Measurements from ENCODE around the gene AFF1. TPM values are rescaled to one million over a fixed set of nuclear protein-coding genes. Genes with fewer than 3 reads are reported as not detected.
A peak's percentile ranks its signal among the peaks of the same experiment; 100 is the strongest.

Gene AFF1
- total RNA-seq, 4 donors from 2014 or later: 89.4 to 138 (median 103) TPM

GRCh38 chr4:87045234-87045558 is 110.4 kb downstream of the AFF1 start:
- ATAC-seq (ENCODE audit: low FRiP score): peak; percentile 22
- DNase-seq (ENCODE audit: low spot score): no peak
- no peak for TF ChIP-seq CTCF (IDR thresholded peaks at IDR 0.05)

GRCh38 chr4:87045659-87046058 is 110.8 kb downstream of the AFF1 start:
- DNase-seq (ENCODE audit: low spot score) (no peak), ATAC-seq (ENCODE audit: low FRiP score) (peak; percentile 21)
- TF ChIP-seq CTCF (IDR thresholded peaks at IDR 0.05): no peak

- DNase-seq (ENCODE audit: low spot score) (no peak), ATAC-seq (ENCODE audit: low FRiP score) (no peak)
- no peak for TF ChIP-seq CTCF (IDR thresholded peaks at IDR 0.05)
Measured at GRCh38 chr4:87046121-87046551, 111.3 kb downstream of the AFF1 start.

GRCh38 chr4:87047281-87047798 is 112.5 kb downstream of the AFF1 start:
- DNase-seq (ENCODE audit: low spot score) (no peak), ATAC-seq (ENCODE audit: low FRiP score) (no peak)
- no peak for TF ChIP-seq CTCF (IDR thresholded peaks at IDR 0.05)

GRCh38 chr4:87049508-87049907 is 114.7 kb downstream of the AFF1 start:
- DNase-seq (ENCODE audit: low spot score) (no peak), ATAC-seq (ENCODE audit: low FRiP score) (no peak)
- TF ChIP-seq CTCF (IDR thresholded peaks at IDR 0.05): no peak

- no peak for ATAC-seq (ENCODE audit: low FRiP score)
Measured at GRCh38 chr4:87050596-87050995, 115.8 kb downstream of the AFF1 start.

More at GRCh38 chr4:87050596-87050995, 115.8 kb downstream of the AFF1 start:
- no peak for TF ChIP-seq CTCF (IDR thresholded peaks at IDR 0.05)
- no peak for DNase-seq (ENCODE audit: low spot score)
